Chondrocyte (in vitro differentiated cells): ENCODE results near the gene PTCHD4. TPM values are rescaled to one million over a fixed set of nuclear protein-coding genes. Genes with fewer than 3 reads are reported as not detected.

Experiments
- DNase-seq: peaks from one replicate; pipeline ENCODE4 v3.0.0; 2021; ENCODE audit warnings: mixed read lengths, low spot score
- H3K27ac Mint-ChIP-seq: one replicate; pipeline ENCODE4 v1.8.0; 2021; ENCODE audit warnings: mild to moderate bottlenecking, moderate library complexity, mixed read lengths; ENCODE audit not compliant: unreplicated experiment
- H3K27me3 Mint-ChIP-seq: 2 replicates; pipeline ENCODE4 v1.8.0; 2021; ENCODE audit warnings: low read depth, mixed read lengths
- H3K36me3 Mint-ChIP-seq: 2 replicates; pipeline ENCODE4 v1.8.0; 2021; ENCODE audit warnings: low read depth, mixed read lengths
- H3K4me1 Mint-ChIP-seq: 2 replicates; pipeline ENCODE4 v1.8.0; 2021; ENCODE audit warnings: low read depth, mild to moderate bottlenecking, mixed read lengths
- H3K4me3 Mint-ChIP-seq: one replicate; pipeline ENCODE4 v1.8.0; 2021; ENCODE audit warnings: mild to moderate bottlenecking, moderate library complexity, mixed read lengths; ENCODE audit not compliant: unreplicated experiment
- H3K9me3 Mint-ChIP-seq: 2 replicates; pipeline ENCODE4 v1.8.0; 2021; ENCODE audit warnings: low read depth, mixed read lengths
- total RNA-seq: library from RNA; stranded (reverse); gene quantifications from 3 replicates; pipeline ENCODE4 v1.2.1, GENCODE V29; 2021
- TF ChIP-seq, protein P1 (sequence below): fragments of 200-600 bp; sonication (generic); IDR thresholded peaks from 2 replicates; pipeline ENCODE4 v1.5.0; 2021; ENCODE audit warnings: antibody characterized with exemption, mild to moderate bottlenecking, moderate library complexity

PTCHD4 gene
- total RNA-seq, 1 donor from 2014 or later = 0.95 TPM

- no peak overlapping the region for H3K4me3 Mint-ChIP-seq
- peaks cover 7% of the 10 kb centered on the region for H3K4me1 Mint-ChIP-seq
- TF ChIP-seq, protein P1, sequence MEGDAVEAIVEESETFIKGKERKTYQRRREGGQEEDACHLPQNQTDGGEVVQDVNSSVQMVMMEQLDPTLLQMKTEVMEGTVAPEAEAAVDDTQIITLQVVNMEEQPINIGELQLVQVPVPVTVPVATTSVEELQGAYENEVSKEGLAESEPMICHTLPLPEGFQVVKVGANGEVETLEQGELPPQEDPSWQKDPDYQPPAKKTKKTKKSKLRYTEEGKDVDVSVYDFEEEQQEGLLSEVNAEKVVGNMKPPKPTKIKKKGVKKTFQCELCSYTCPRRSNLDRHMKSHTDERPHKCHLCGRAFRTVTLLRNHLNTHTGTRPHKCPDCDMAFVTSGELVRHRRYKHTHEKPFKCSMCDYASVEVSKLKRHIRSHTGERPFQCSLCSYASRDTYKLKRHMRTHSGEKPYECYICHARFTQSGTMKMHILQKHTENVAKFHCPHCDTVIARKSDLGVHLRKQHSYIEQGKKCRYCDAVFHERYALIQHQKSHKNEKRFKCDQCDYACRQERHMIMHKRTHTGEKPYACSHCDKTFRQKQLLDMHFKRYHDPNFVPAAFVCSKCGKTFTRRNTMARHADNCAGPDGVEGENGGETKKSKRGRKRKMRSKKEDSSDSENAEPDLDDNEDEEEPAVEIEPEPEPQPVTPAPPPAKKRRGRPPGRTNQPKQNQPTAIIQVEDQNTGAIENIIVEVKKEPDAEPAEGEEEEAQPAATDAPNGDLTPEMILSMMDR = no peak
- DNase-seq = no peak
- H3K27me3 Mint-ChIP-seq = peaks cover 4% of the 10 kb centered on the region
- no peak overlapping the region for H3K27ac Mint-ChIP-seq
- H3K9me3 Mint-ChIP-seq = peaks cover 10% of the 10 kb centered on the region
- H3K36me3 Mint-ChIP-seq = peaks cover 2% of the 10 kb centered on the region
These were observed 35.8 kb downstream of the PTCHD4 start for GRCh38 chr6:48075181-48075580.

- Mint-ChIP-seq H3K4me1 (peaks cover 8% of the 10 kb centered on the region), H3K27me3 (peaks cover 12% of the 10 kb centered on the region), H3K9me3 (peaks cover 10% of the 10 kb centered on the region), H3K27ac (no peak overlapping the region), H3K36me3 (peaks cover 2% of the 10 kb centered on the region), H3K4me3 (no peak overlapping the region)
- TF ChIP-seq, protein P1 = no peak
- DNase-seq = no peak
These were observed 36.8 kb downstream of the PTCHD4 start for GRCh38 chr6:48073976-48074767.

- no peak overlapping the region for H3K4me3 Mint-ChIP-seq
- DNase-seq = no peak
- H3K27me3 Mint-ChIP-seq = peaks cover 29% of the 10 kb centered on the region
- H3K27ac Mint-ChIP-seq = no peak overlapping the region
- H3K4me1 Mint-ChIP-seq = peaks cover 10% of the 10 kb centered on the region
- TF ChIP-seq, protein P1 = no peak
- H3K9me3 Mint-ChIP-seq = peaks cover 1% of the 10 kb centered on the region
- H3K36me3 Mint-ChIP-seq = no peaks in the 10 kb centered on the region
These were observed 39.2 kb downstream of the PTCHD4 start for GRCh38 chr6:48071833-48072232.

DNA sequence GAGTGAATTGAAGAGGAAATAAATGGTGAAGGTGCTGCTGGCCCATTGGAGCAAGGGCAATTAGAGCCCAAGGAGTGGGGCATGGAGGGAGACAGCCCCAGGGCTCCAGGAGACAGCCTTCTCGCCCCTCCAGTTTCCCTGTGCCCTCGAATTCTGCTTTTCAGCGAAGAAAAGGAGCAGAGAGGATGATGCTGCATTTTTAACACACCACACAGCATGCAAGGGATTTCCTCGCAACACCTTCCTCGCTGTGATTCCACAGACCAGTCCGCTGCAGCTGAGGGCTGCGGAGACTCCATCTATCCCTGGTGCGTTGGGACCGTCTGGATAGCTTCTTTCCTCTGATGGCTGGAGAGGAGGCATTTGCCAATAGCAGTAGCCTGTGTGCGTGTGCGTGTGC, 41.7 kb downstream of the PTCHD4 start:
- no peaks in the 10 kb centered on the region for H3K36me3 Mint-ChIP-seq
- DNase-seq = no peak
- H3K27ac Mint-ChIP-seq = no peak overlapping the region
- H3K27me3 Mint-ChIP-seq = peaks cover 34% of the 10 kb centered on the region
- no peaks in the 10 kb centered on the region for H3K9me3 Mint-ChIP-seq
- H3K4me1 Mint-ChIP-seq = peaks cover 10% of the 10 kb centered on the region
- TF ChIP-seq, protein P1 = no peak
- H3K4me3 Mint-ChIP-seq = peak overlapping the region; percentile 36

- Mint-ChIP-seq H3K9me3 (no peaks in the 10 kb centered on the region), H3K27me3 (peaks cover 34% of the 10 kb centered on the region), H3K27ac (no peak overlapping the region)
These were observed 42.4 kb downstream of the PTCHD4 start for GRCh38 chr6:48068278-48069251.

More at GRCh38 chr6:48068278-48069251, 42.4 kb downstream of the PTCHD4 start:
- Mint-ChIP-seq H3K4me1 (peaks cover 10% of the 10 kb centered on the region), H3K36me3 (no peaks in the 10 kb centered on the region), H3K4me3 (peak overlapping the region; percentile 60)
- TF ChIP-seq, protein P1 = no peak
- peak; percentile 82 for DNase-seq
